Upper lobe of left lung (tissue), 4 donors: ENCODE results near the gene ARRDC5.
"Not testable (repeated sequence)": the region's sequence is repeated elsewhere in the genome, so short reads cannot be mapped to it uniquely, and the experiment has no call there.

ENCODE experiments used
- EP300 ChIP-seq, 4 donors: sonication (generic); formaldehyde crosslinking; IDR thresholded peaks; one replicate each; pipeline ENCODE4 v1.5.1; 2017; ENCODE audit warnings: antibody characterized with exemption in 4 of 4, control low read depth in 2 of 4
- POLR2AphosphoS5 ChIP-seq, 2 donors: sonication (generic); formaldehyde crosslinking; IDR thresholded peaks; one replicate each; pipeline ENCODE4 v1.5.1; 2017; ENCODE audit warnings: antibody characterized with exemption in 2 of 2
- TF ChIP-seq, protein P1 (sequence below), 6 experiments: fragments of 450-650 bp in 4 of 6; fragments of 200-600 bp in 2 of 6; sonication (generic) in 2 of 6; IDR thresholded peaks; one replicate each; pipeline ENCODE4 v1.5.1; 2016 to 2019; ENCODE audit warnings: antibody characterized with exemption in 6 of 6

DNA sequence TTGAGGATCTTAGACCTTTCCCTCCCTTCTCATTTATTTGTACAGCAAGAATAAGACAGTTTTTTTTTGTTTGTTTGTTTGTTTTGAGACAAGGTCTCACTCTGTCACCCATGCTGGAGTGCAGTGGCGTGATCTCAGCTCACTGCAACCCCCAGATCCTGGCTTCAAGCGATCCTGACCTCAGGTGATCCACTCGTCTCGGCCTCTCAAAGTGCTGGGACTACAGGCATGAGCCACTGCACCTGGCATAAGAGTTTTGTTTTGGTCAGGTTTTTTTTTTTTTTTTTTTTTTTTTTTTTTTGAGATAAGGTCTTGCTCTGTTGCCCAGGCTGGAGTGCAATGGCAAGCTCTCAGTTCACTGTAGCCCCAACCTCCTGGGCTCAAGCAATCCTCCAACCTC lies 35.8 kb upstream of the ARRDC5 start:
- not testable (repeated sequence) for TF ChIP-seq POLR2AphosphoS5, EP300 (IDR thresholded peaks at IDR 0.05)
- TF ChIP-seq, protein P1, sequence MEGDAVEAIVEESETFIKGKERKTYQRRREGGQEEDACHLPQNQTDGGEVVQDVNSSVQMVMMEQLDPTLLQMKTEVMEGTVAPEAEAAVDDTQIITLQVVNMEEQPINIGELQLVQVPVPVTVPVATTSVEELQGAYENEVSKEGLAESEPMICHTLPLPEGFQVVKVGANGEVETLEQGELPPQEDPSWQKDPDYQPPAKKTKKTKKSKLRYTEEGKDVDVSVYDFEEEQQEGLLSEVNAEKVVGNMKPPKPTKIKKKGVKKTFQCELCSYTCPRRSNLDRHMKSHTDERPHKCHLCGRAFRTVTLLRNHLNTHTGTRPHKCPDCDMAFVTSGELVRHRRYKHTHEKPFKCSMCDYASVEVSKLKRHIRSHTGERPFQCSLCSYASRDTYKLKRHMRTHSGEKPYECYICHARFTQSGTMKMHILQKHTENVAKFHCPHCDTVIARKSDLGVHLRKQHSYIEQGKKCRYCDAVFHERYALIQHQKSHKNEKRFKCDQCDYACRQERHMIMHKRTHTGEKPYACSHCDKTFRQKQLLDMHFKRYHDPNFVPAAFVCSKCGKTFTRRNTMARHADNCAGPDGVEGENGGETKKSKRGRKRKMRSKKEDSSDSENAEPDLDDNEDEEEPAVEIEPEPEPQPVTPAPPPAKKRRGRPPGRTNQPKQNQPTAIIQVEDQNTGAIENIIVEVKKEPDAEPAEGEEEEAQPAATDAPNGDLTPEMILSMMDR (IDR thresholded peaks at IDR 0.05): not testable (repeated sequence)
